ENCODE results near the gene HSDL2. TPM values are rescaled to one million over a fixed set of nuclear protein-coding genes. Genes with fewer than 3 reads are reported as not detected.

HSDL2 gene
- total RNA-seq, 1 donor from 2014 or later: 21.1 TPM

- H3K4me3 ChIP-seq (ENCODE audit: insufficient read depth, low read depth, low read length): no peak overlapping the region
- no peaks in the 10 kb centered on the region for H3K4me1 Mint-ChIP-seq (ENCODE audit: low read depth, unreplicated experiment)
- no peak for FAIRE-seq
- no peaks in the 10 kb centered on the region for H3K27me3 ChIP-seq (ENCODE audit: insufficient read depth, low read length)
- H3K36me3 Mint-ChIP-seq (ENCODE audit: low read depth, unreplicated experiment): peaks cover 17% of the 10 kb centered on the region
- TF ChIP-seq EZH2 (IDR thresholded peaks at IDR 0.05; ENCODE audit: insufficient read depth, low read length): no peak
- TF ChIP-seq CTCF (IDR thresholded peaks at IDR 0.05; ENCODE audit: insufficient read depth, low read depth, low read length): no peak
- H3K9me3 ChIP-seq (ENCODE audit: insufficient read depth, low read depth, low read length): no peaks in the 10 kb centered on the region
- no peak for DNase-seq (ENCODE audit: low read depth)
- no peak overlapping the region for H3K4me2 ChIP-seq (ENCODE audit: low read length)
- no peak overlapping the region for H3K9ac ChIP-seq (ENCODE audit: low read length)
- no peak overlapping the region for H3K27ac Mint-ChIP-seq (ENCODE audit: unreplicated experiment)
- peaks cover 13% of the 10 kb centered on the region for H3K9me3 Mint-ChIP-seq (ENCODE audit: unreplicated experiment)
- no peaks in the 10 kb centered on the region for H3K79me2 ChIP-seq (ENCODE audit: insufficient read depth, low read length)
- H3K27ac ChIP-seq (ENCODE audit: low read depth, low read length): no peak overlapping the region
- H2AFZ ChIP-seq (ENCODE audit: low read depth, low read length): no peak overlapping the region
- no peaks in the 10 kb centered on the region for H4K20me1 ChIP-seq (ENCODE audit: insufficient read depth, low read length)
- H3K36me3 ChIP-seq (ENCODE audit: insufficient read depth, low read length): no peaks in the 10 kb centered on the region
- H3K4me1 ChIP-seq (ENCODE audit: insufficient read depth, low read length): no peaks in the 10 kb centered on the region
- H3K4me3 Mint-ChIP-seq (ENCODE audit: unreplicated experiment): no peak overlapping the region
- no peaks in the 10 kb centered on the region for H3K27me3 Mint-ChIP-seq (ENCODE audit: low read depth, unreplicated experiment)
These were observed 93.1 kb downstream of the HSDL2 start for GRCh38 chr9:112472996-112473395.

GRCh38 chr9:112473986-112474385 is 94.1 kb downstream of the HSDL2 start:
- no peaks in the 10 kb centered on the region for H4K20me1 ChIP-seq (ENCODE audit: insufficient read depth, low read length)
- H3K27ac Mint-ChIP-seq (ENCODE audit: unreplicated experiment): no peak overlapping the region
- no peaks in the 10 kb centered on the region for H3K27me3 ChIP-seq (ENCODE audit: insufficient read depth, low read length)
- FAIRE-seq (no peak), DNase-seq (ENCODE audit: low read depth) (no peak)
- no peak for TF ChIP-seq EZH2 (IDR thresholded peaks at IDR 0.05; ENCODE audit: insufficient read depth, low read length)
- TF ChIP-seq CTCF (IDR thresholded peaks at IDR 0.05; ENCODE audit: insufficient read depth, low read depth, low read length): no peak
- H3K9ac ChIP-seq (ENCODE audit: low read length): no peak overlapping the region
- no peaks in the 10 kb centered on the region for H3K79me2 ChIP-seq (ENCODE audit: insufficient read depth, low read length)
- no peak overlapping the region for H3K4me2 ChIP-seq (ENCODE audit: low read length)
- peaks cover 13% of the 10 kb centered on the region for H3K9me3 Mint-ChIP-seq (ENCODE audit: unreplicated experiment)
- no peak overlapping the region for H3K27ac ChIP-seq (ENCODE audit: low read depth, low read length)
- H3K4me3 ChIP-seq (ENCODE audit: insufficient read depth, low read depth, low read length): no peak overlapping the region
- no peak overlapping the region for H3K4me3 Mint-ChIP-seq (ENCODE audit: unreplicated experiment)
- H3K9me3 ChIP-seq (ENCODE audit: insufficient read depth, low read depth, low read length): no peaks in the 10 kb centered on the region
- H3K4me1 ChIP-seq (ENCODE audit: insufficient read depth, low read length): no peaks in the 10 kb centered on the region
- no peaks in the 10 kb centered on the region for H3K36me3 ChIP-seq (ENCODE audit: insufficient read depth, low read length)
- H3K36me3 Mint-ChIP-seq (ENCODE audit: low read depth, unreplicated experiment): peaks cover 20% of the 10 kb centered on the region
- no peak overlapping the region for H2AFZ ChIP-seq (ENCODE audit: low read depth, low read length)
- H3K4me1 Mint-ChIP-seq (ENCODE audit: low read depth, unreplicated experiment): no peaks in the 10 kb centered on the region
- no peaks in the 10 kb centered on the region for H3K27me3 Mint-ChIP-seq (ENCODE audit: low read depth, unreplicated experiment)

GRCh38 chr9:112475318-112475717 is 95.4 kb downstream of the HSDL2 start:
- no peak overlapping the region for H3K4me3 ChIP-seq (ENCODE audit: insufficient read depth, low read depth, low read length)
- H2AFZ ChIP-seq (ENCODE audit: low read depth, low read length): no peak overlapping the region
- Mint-ChIP-seq H3K9me3 (ENCODE audit: unreplicated experiment) (peaks cover 13% of the 10 kb centered on the region), H3K27ac (ENCODE audit: unreplicated experiment) (no peak overlapping the region), H3K4me1 (ENCODE audit: low read depth, unreplicated experiment) (no peaks in the 10 kb centered on the region), H3K4me3 (ENCODE audit: unreplicated experiment) (no peak overlapping the region), H3K36me3 (ENCODE audit: low read depth, unreplicated experiment) (peaks cover 20% of the 10 kb centered on the region), H3K27me3 (ENCODE audit: low read depth, unreplicated experiment) (no peaks in the 10 kb centered on the region)
- no peak for TF ChIP-seq CTCF (IDR thresholded peaks at IDR 0.05; ENCODE audit: insufficient read depth, low read depth, low read length)
- TF ChIP-seq EZH2 (IDR thresholded peaks at IDR 0.05; ENCODE audit: insufficient read depth, low read length): no peak
- no peak for DNase-seq (ENCODE audit: low read depth)
- H3K36me3 ChIP-seq (ENCODE audit: insufficient read depth, low read length): no peaks in the 10 kb centered on the region
- no peak for FAIRE-seq
- H3K27me3 ChIP-seq (ENCODE audit: insufficient read depth, low read length): no peaks in the 10 kb centered on the region
- no peak overlapping the region for H3K4me2 ChIP-seq (ENCODE audit: low read length)
- no peaks in the 10 kb centered on the region for H3K9me3 ChIP-seq (ENCODE audit: insufficient read depth, low read depth, low read length)
- no peaks in the 10 kb centered on the region for H3K79me2 ChIP-seq (ENCODE audit: insufficient read depth, low read length)
- H3K27ac ChIP-seq (ENCODE audit: low read depth, low read length): no peak overlapping the region
- H3K9ac ChIP-seq (ENCODE audit: low read length): no peak overlapping the region
- H4K20me1 ChIP-seq (ENCODE audit: insufficient read depth, low read length): no peaks in the 10 kb centered on the region
- no peaks in the 10 kb centered on the region for H3K4me1 ChIP-seq (ENCODE audit: insufficient read depth, low read length)
